CD14-positive monocyte (primary cell): ENCODE measurements around the gene MICB. TPM values are rescaled to one million over a fixed set of nuclear protein-coding genes. Genes with fewer than 3 reads are reported as not detected.
A peak's percentile ranks its signal among the peaks of the same experiment; 100 is the strongest.

Experiments used
- DNase-seq, 3 donors: peaks; one replicate each; pipeline ENCODE4 v3.0.0-alpha.2; 2011 to 2022
- H2AFZ ChIP-seq: 2 replicates; pipeline ENCODE4 v1.6.0; 2012; ENCODE audit warnings: mild to moderate bottlenecking, low read depth, low read length, inconsistent platforms; ENCODE audit not compliant: insufficient read depth, poor library complexity, severe bottlenecking
- H3K27ac ChIP-seq, 2 donors: 1 replicate in 1 of 2; 2 replicates in 1 of 2; pipeline ENCODE4 v1.5.1; 2012 to 2013; ENCODE audit warnings: low read length in 2 of 2, control low read depth in 1 of 2, inconsistent platforms in 1 of 2, low read depth in 1 of 2, mild to moderate bottlenecking in 1 of 2
- H3K27me3 ChIP-seq, 2 donors: one replicate each; pipeline versions ENCODE4 v1.6.0 to v1.6.1; 2011 to 2013; ENCODE audit warnings: low read length in 2 of 2; ENCODE audit not compliant: control insufficient read depth in 2 of 2, insufficient read depth in 2 of 2
- H3K36me3 ChIP-seq, 2 donors: replicated peaks in 1 of 2; 1 replicate in 1 of 2; 2 replicates in 1 of 2; pipeline versions ENCODE4 v1.5.1 to v1.6.1; 2012 to 2013; ENCODE audit warnings: low read length in 2 of 2, control low read depth in 1 of 2, inconsistent platforms in 1 of 2, mild to moderate bottlenecking in 1 of 2; ENCODE audit not compliant: insufficient read depth in 2 of 2, control insufficient read depth in 1 of 2
- H3K4me1 ChIP-seq, 2 donors: 1 replicate in 1 of 2; 2 replicates in 1 of 2; pipeline versions ENCODE4 v1.5.1 to v1.6.1; 2012 to 2013; ENCODE audit warnings: low read length in 2 of 2, control low read depth in 1 of 2, inconsistent platforms in 1 of 2, mild to moderate bottlenecking in 1 of 2, moderate library complexity in 1 of 2; ENCODE audit not compliant: insufficient read depth in 2 of 2, control insufficient read depth in 1 of 2
- H3K4me2 ChIP-seq: replicated peaks from 2 replicates; pipeline ENCODE3; 2012; ENCODE audit warnings: low read length, moderate library complexity, mild to moderate bottlenecking; ENCODE audit not compliant: poor library complexity, severe bottlenecking; ENCODE audit errors: extremely low read depth
- H3K4me3 ChIP-seq, 3 experiments: fragments of 200-600 bp in 1 of 3; sonication (generic) in 1 of 3; replicated peaks in 1 of 3; 1 replicate in 2 of 3; 2 replicates in 1 of 3; pipeline ENCODE4 v1.5.1; 2011 to 2013; ENCODE audit warnings: low read length in 3 of 3, mild to moderate bottlenecking in 3 of 3, control low read depth in 2 of 3, low read depth in 2 of 3, inconsistent platforms in 1 of 3, moderate library complexity in 1 of 3
- H3K79me2 ChIP-seq: 2 replicates; pipeline ENCODE4 v1.6.0; 2012; ENCODE audit warnings: mild to moderate bottlenecking, control low read depth, inconsistent platforms, low read length, moderate library complexity; ENCODE audit not compliant: insufficient read depth
- H3K9ac ChIP-seq: 2 replicates; pipeline ENCODE4 v1.6.0; 2017; ENCODE audit warnings: low read length, mild to moderate bottlenecking; ENCODE audit not compliant: insufficient read depth, poor library complexity, severe bottlenecking
- H3K9me3 ChIP-seq, 2 donors: replicated peaks in 1 of 2; 1 replicate in 1 of 2; 2 replicates in 1 of 2; pipeline versions ENCODE4 v1.5.1 to v1.6.1; 2012 to 2013; ENCODE audit warnings: low read length in 2 of 2, control low read depth in 1 of 2; ENCODE audit not compliant: control insufficient read depth in 1 of 2, insufficient read depth in 1 of 2
- H4K20me1 ChIP-seq: 2 replicates; pipeline ENCODE4 v1.6.0; 2012; ENCODE audit warnings: mild to moderate bottlenecking, low read length, control low read depth, moderate library complexity; ENCODE audit not compliant: insufficient read depth
- H3K27ac Mint-ChIP-seq, 7 donors: one replicate each; pipeline ENCODE4 v1.8.0; 2020; ENCODE audit warnings: mild to moderate bottlenecking in 7 of 7, mixed read lengths in 7 of 7, moderate library complexity in 6 of 7, inconsistent platforms in 2 of 7
- H3K27me3 Mint-ChIP-seq, 3 donors: one replicate each; pipeline ENCODE4 v1.8.0; 2021 to 2022; ENCODE audit warnings: low read depth in 3 of 3, mild to moderate bottlenecking in 3 of 3, mixed read lengths in 3 of 3, moderate library complexity in 3 of 3, inconsistent platforms in 1 of 3
- H3K36me3 Mint-ChIP-seq, 2 donors: one replicate each; pipeline ENCODE4 v1.8.0; 2020; ENCODE audit warnings: mixed read lengths in 2 of 2, inconsistent platforms in 1 of 2, mild to moderate bottlenecking in 1 of 2
- H3K4me1 Mint-ChIP-seq: one replicate; pipeline ENCODE4 v1.8.0; 2020; ENCODE audit warnings: mild to moderate bottlenecking, mixed read lengths
- H3K4me3 Mint-ChIP-seq, 2 donors: one replicate each; pipeline ENCODE4 v1.8.0; 2020; ENCODE audit warnings: mild to moderate bottlenecking in 2 of 2, mixed read lengths in 2 of 2, moderate library complexity in 1 of 2
- H3K9me3 Mint-ChIP-seq, 7 donors: one replicate each; pipeline ENCODE4 v1.8.0; 2020 to 2022; ENCODE audit warnings: mixed read lengths in 7 of 7, mild to moderate bottlenecking in 6 of 7, moderate library complexity in 6 of 7, inconsistent platforms in 2 of 7
- WGBS: methylation state at CpG from one replicate; pipeline ENCODE4 v1.1.5; 2013; ENCODE audit warnings: missing lambda C conversion rate; ENCODE audit not compliant: insufficient coverage; 5-methylcytosine and 5-hydroxymethylcytosine counted together
- intact Hi-C, 2 donors: fragments of 100-400 bp; cut with micrococcal nuclease; formaldehyde crosslinking; loops; one replicate each; pipeline versions ENCODE4 v1.15.0 to v1.15.1; 2023
- polyA plus RNA-seq, 3 donors: library from polyadenylated mRNA; depleted of rRNA in 1 of 3; unstranded in 2 of 3; stranded (reverse) in 1 of 3; fragments of 300-500 nt in 2 of 3; fragments of >200 nt in 1 of 3; fragmentation: Illumina TruSeq in 2 of 3; gene quantifications; 1 replicate in 2 of 3; 2 replicates in 1 of 3; pipeline ENCODE4 v1.2.3, GENCODE V29; 2012 to 2021
- TF ChIP-seq, protein P1 (sequence below): fragments of 200-600 bp; IDR thresholded peaks from one replicate; pipeline ENCODE4 v1.8.0; 2022; ENCODE audit warnings: antibody characterized with exemption, mild to moderate bottlenecking

MICB gene
- polyA plus RNA-seq, 3 donors = 8.1 to 34.8 (median 11.4) TPM

DNA sequence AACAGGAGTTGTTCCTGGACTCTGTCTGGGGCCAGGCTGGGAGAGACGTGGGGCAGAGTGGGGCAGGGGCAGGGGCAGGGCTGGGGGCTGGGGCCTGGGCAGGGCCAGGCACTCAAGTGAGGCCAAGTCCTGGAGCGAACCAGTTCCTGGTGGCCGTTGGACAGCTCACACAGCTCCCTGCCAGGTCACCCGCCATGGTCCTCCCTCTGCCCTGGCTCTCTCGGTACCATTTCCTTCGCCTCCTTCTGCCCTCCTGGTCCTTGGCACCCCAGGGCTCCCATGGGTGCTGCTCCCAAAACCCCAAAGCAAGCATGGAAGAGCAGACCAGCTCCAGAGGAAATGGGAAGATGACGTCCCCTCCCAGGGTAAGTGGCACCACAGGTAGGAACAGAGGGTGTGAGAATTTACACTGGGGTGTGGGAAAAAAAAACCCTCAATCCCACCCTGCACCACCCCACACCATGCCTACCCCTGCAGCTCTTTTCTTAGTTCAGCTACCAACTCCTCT is 30.9 kb downstream of the MICB start, which contains the start of gene MCCD1:
MCCD1 (plus strand) TSS at position 142 of the 508 bp plus-strand sequence; CDS start at position 195, 53 bp downstream.
- WGBS = 97% methylated on average over 5 of the region's 7 CpGs
- Histone ChIP-seq H3K9me3 (no peaks in the 10 kb centered on the region), H3K4me1 (no peaks in the 10 kb centered on the region), H3K4me3 (no peak within 1 kb of the TSS), H3K4me2 (no peak within 1 kb of the TSS), H3K27ac (no peak within 1 kb of the TSS), H3K36me3 (peaks cover 44 to 47% of the 10 kb centered on the region in 2 donors), H2AFZ (no peak within 1 kb of the TSS), H3K9ac (no peak within 1 kb of the TSS), H3K79me2 (peaks cover 19% of the 10 kb centered on the region), H3K27me3 (no peaks in the 10 kb centered on the region), H4K20me1 (peaks cover 58% of the 10 kb centered on the region)
- peaks cover 3% of the 10 kb centered on the region for H3K4me1 Mint-ChIP-seq
- TF ChIP-seq, protein P1, sequence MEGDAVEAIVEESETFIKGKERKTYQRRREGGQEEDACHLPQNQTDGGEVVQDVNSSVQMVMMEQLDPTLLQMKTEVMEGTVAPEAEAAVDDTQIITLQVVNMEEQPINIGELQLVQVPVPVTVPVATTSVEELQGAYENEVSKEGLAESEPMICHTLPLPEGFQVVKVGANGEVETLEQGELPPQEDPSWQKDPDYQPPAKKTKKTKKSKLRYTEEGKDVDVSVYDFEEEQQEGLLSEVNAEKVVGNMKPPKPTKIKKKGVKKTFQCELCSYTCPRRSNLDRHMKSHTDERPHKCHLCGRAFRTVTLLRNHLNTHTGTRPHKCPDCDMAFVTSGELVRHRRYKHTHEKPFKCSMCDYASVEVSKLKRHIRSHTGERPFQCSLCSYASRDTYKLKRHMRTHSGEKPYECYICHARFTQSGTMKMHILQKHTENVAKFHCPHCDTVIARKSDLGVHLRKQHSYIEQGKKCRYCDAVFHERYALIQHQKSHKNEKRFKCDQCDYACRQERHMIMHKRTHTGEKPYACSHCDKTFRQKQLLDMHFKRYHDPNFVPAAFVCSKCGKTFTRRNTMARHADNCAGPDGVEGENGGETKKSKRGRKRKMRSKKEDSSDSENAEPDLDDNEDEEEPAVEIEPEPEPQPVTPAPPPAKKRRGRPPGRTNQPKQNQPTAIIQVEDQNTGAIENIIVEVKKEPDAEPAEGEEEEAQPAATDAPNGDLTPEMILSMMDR = no peak
- H3K36me3 Mint-ChIP-seq = peaks cover 43 to 48% of the 10 kb centered on the region in 2 donors
- H3K27me3 Mint-ChIP-seq = peaks cover 0 to 2% (median 1%) of the 10 kb centered on the region in 3 donors
- H3K27ac Mint-ChIP-seq = peak within 1 kb of the TSS; percentile 17 to 75 (median 65)
- H3K4me3 Mint-ChIP-seq = no peak within 1 kb of the TSS
- H3K9me3 Mint-ChIP-seq = no peaks in the 10 kb centered on the region
- DNase-seq = no peak
- intact Hi-C loops = no loop called here

DNA sequence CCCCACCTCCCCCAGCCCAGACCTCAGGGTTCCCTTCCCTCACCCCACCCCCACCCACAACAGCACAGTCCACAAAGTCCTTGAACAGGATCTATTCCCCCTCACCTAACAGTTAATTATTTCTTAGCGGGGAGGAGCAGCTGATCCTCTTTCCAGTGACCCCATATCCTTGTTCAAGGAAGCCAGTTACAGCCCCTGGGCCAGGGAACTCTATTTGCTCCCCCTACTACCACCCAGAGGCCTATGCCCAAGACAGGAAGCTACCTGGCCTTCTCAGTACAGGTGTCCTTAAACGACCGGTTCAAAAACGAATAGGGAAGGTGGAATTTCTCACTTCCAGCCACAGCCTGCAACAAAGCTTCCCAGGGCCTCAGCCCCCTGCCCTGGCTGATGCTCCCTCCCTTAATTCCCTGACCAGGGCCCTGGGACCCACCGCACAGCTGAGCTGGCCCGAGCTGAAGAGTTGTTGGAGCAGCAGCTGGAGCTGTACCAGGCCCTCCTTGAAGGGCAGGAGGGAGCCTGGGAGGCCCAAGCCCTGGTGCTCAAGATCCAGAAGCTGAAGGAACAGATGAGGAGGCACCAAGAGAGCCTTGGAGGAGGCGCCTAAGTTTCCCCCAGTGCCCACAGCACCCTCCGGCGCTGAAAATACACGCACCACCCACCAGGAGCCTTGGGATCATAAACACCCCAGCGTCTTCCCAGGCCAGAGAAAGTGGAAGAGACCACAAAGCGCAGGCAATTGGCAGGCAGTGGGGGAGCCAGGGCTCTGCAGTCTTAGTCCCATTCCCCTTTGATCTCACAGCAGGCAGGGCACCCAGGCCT is 31.6 kb downstream of the MICB start:
- H3K9ac ChIP-seq = no peak overlapping the region
- TF ChIP-seq, protein P1 = no peak
- no peaks in the 10 kb centered on the region for H3K4me1 ChIP-seq
- intact Hi-C loops = no loop called here
- peaks cover 65% of the 10 kb centered on the region for H4K20me1 ChIP-seq
- no peak overlapping the region for H3K4me2 ChIP-seq
- H3K4me3 Mint-ChIP-seq = no peak overlapping the region
- H3K4me3 ChIP-seq = no peak overlapping the region
- H2AFZ ChIP-seq = no peak overlapping the region
- no peaks in the 10 kb centered on the region for H3K9me3 ChIP-seq
- WGBS = 59% methylated on average over 11 of the region's 12 CpGs
- H3K27me3 Mint-ChIP-seq = peaks cover 0 to 2% (median 1%) of the 10 kb centered on the region in 3 donors
- H3K36me3 ChIP-seq = peaks cover 51 to 53% of the 10 kb centered on the region in 2 donors
- H3K27ac ChIP-seq = no peak overlapping the region
- no peaks in the 10 kb centered on the region for H3K9me3 Mint-ChIP-seq
- H3K4me1 Mint-ChIP-seq = peaks cover 3% of the 10 kb centered on the region
- no peaks in the 10 kb centered on the region for H3K27me3 ChIP-seq
- H3K79me2 ChIP-seq = peaks cover 26% of the 10 kb centered on the region
- peaks cover 49 to 55% of the 10 kb centered on the region in 2 donors for H3K36me3 Mint-ChIP-seq
- peak overlapping the region; percentile 3 to 69 (median 54) for H3K27ac Mint-ChIP-seq
- DNase-seq = no peak
